ENCODE measurements around the gene LATS1. TPM values are rescaled to one million over a fixed set of nuclear protein-coding genes. Genes with fewer than 3 reads are reported as not detected.

Gene LATS1
- total and polyA plus RNA-seq, 5 donors from 2014 or later: 8.9 to 40.9 (median 12.4) TPM

GRCh38 chr6:149615805-149616204 lies 102.1 kb downstream of the LATS1 start:
- no peaks in the 10 kb centered on the region for H3K9me3 ChIP-seq (ENCODE audit: control insufficient read depth in 2 of 2, low read length in 2 of 2)
- Mint-ChIP-seq H3K4me3 (no peak overlapping the region), H3K27ac (no peak overlapping the region), H3K9me3 (peaks cover 0 to 7% (median 0%) of the 10 kb centered on the region in 7 donors), H3K36me3 (peaks cover 52% of the 10 kb centered on the region), H3K27me3 (no peaks in the 10 kb centered on the region), H3K4me1 (peaks cover 10 to 29% (median 21%) of the 10 kb centered on the region in 4 donors)
- H3K36me3 ChIP-seq (ENCODE audit: control insufficient read depth, insufficient read depth, low read length): peaks cover 25% of the 10 kb centered on the region
- H3K27ac ChIP-seq (ENCODE audit: insufficient read depth, low read length, poor library complexity, severe bottlenecking): no peak overlapping the region
- no peaks in the 10 kb centered on the region for H3K27me3 ChIP-seq (ENCODE audit: control insufficient read depth, insufficient read depth, low read length)
- DNase-seq: no peak
- ATAC-seq (ENCODE audit: low read depth in 2 of 2): no peak
- H3K4me3 ChIP-seq (ENCODE audit: low read depth, low read length): no peak overlapping the region
- no peaks in the 10 kb centered on the region for H3K4me1 ChIP-seq (ENCODE audit: control insufficient read depth, insufficient read depth, low read length, poor library complexity, severe bottlenecking)

DNA sequence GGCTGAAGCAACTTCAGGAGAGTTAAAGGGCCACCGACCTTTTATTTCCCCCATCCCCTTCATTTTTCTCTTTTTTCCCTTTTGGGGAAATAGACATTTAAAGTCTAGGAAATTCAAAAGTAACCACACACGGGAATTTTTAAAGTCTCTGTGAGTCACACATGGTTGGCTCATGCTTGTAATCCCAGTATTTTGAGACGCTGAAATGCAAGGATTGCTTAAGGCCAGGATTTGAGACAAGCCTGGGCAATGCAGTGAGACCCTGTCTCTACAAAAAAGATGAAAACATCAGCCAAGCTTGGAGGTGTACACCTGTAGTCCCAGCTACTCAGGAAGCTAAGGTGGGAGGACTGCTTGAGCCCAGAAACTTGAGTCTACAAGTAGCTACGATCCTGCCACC lies 103.6 kb downstream of the LATS1 start:
- Histone ChIP-seq H3K27ac (ENCODE audit: insufficient read depth, low read length, poor library complexity, severe bottlenecking) (no peak overlapping the region), H3K27me3 (ENCODE audit: control insufficient read depth, insufficient read depth, low read length) (no peaks in the 10 kb centered on the region), H3K4me3 (ENCODE audit: low read depth, low read length) (no peak overlapping the region), H3K9me3 (ENCODE audit: control insufficient read depth in 2 of 2, low read length in 2 of 2) (no peaks in the 10 kb centered on the region), H3K36me3 (ENCODE audit: control insufficient read depth, insufficient read depth, low read length) (peaks cover 23% of the 10 kb centered on the region), H3K4me1 (ENCODE audit: control insufficient read depth, insufficient read depth, low read length, poor library complexity, severe bottlenecking) (no peaks in the 10 kb centered on the region)
- no peak overlapping the region for H3K4me3 Mint-ChIP-seq
- H3K27me3 Mint-ChIP-seq: no peaks in the 10 kb centered on the region
- no peak for ATAC-seq (ENCODE audit: low read depth in 2 of 2)
- peaks cover 14 to 38% (median 24%) of the 10 kb centered on the region in 4 donors for H3K4me1 Mint-ChIP-seq
- H3K27ac Mint-ChIP-seq: no peak overlapping the region
- H3K36me3 Mint-ChIP-seq: peaks cover 44% of the 10 kb centered on the region
- no peak for DNase-seq
- H3K9me3 Mint-ChIP-seq: peaks cover 0 to 7% (median 0%) of the 10 kb centered on the region in 7 donors

DNA sequence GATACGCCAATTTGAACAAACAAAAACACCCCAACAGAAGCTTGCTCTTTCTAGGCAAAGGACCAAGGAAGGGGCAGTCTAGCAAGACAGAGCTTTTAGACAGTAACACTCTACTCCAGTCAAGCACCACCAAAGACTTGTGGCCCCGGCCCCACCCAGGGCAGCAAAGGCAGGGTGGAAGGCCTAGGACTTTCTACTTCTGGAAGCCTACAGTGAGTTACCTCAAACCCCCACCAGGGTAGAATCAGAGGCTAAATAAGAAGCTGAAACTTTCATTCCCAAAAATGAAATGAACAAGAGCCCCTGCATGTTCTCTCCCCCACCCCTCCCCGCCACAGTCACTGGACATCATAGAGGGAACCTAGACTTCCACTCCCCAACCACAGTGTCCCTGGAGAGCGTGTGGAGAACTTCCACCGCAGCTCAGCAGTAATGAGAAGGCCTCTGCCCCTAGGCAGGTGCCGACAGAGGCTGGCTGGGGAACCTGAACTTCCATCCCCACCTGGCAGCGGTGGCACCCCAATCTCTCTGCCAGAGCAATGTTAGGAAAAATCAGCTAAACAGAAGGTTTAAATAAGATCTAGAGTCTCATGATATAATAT lies 109.4 kb downstream of the LATS1 start:
- Histone ChIP-seq H3K4me3 (ENCODE audit: low read depth, low read length) (no peak overlapping the region), H3K4me1 (ENCODE audit: control insufficient read depth, insufficient read depth, low read length, poor library complexity, severe bottlenecking) (peaks cover 8% of the 10 kb centered on the region), H3K27ac (ENCODE audit: insufficient read depth, low read length, poor library complexity, severe bottlenecking) (no peak overlapping the region), H3K36me3 (ENCODE audit: control insufficient read depth, insufficient read depth, low read length) (peaks cover 7% of the 10 kb centered on the region), H3K27me3 (ENCODE audit: control insufficient read depth, insufficient read depth, low read length) (no peaks in the 10 kb centered on the region), H3K9me3 (ENCODE audit: control insufficient read depth in 2 of 2, low read length in 2 of 2) (no peaks in the 10 kb centered on the region)
- H3K36me3 Mint-ChIP-seq: peaks cover 27% of the 10 kb centered on the region
- peaks cover 12 to 30% (median 17%) of the 10 kb centered on the region in 4 donors for H3K4me1 Mint-ChIP-seq
- H3K27me3 Mint-ChIP-seq: no peaks in the 10 kb centered on the region
- DNase-seq: peak in 1 of 3 donors; percentile 27
- no peak for ATAC-seq (ENCODE audit: low read depth in 2 of 2)
- H3K4me3 Mint-ChIP-seq: peak overlapping the region in 2 of 4 donors; percentile 20 to 51
- peaks cover 0 to 7% (median 0%) of the 10 kb centered on the region in 7 donors for H3K9me3 Mint-ChIP-seq
- H3K27ac Mint-ChIP-seq: peak overlapping the region in 2 of 3 donors; percentile 24 to 78

Other genes starting within 250 kb of the LATS1 start
- gene ZC3H12D, start 233.1 kb downstream of the LATS1 start, total RNA-seq: 251 TPM
- gene ZC3H12D, start 233.1 kb downstream of the LATS1 start, polyA plus RNA-seq: 10 to 100 TPM in 1 of 4 donors, 1 to 10 TPM in 3; 7.1 to 10.3 (median 8.7) TPM
- 40.8 TPM for gene PPIL4, start 172.1 kb downstream of the LATS1 start, total RNA-seq
- gene PPIL4, start 172.1 kb downstream of the LATS1 start, polyA plus RNA-seq: 10 to 100 TPM; 10.0 to 13.3 (median 12.0) TPM
- gene GINM1, start 151.7 kb downstream of the LATS1 start, total RNA-seq: 29.1 TPM
- 10 to 100 TPM; 24.0 to 29.9 (median 26.4) TPM for gene GINM1, start 151.7 kb downstream of the LATS1 start, polyA plus RNA-seq
- 22.9 TPM for gene KATNA1, start 69.4 kb downstream of the LATS1 start, total RNA-seq
- gene KATNA1, start 69.4 kb downstream of the LATS1 start, polyA plus RNA-seq: 10 to 100 TPM; 26.3 to 35.5 (median 32.0) TPM
- gene NUP43, start 28.4 kb upstream of the LATS1 start, total RNA-seq: 22.4 TPM
- 10 to 100 TPM in 1 of 4 donors, 1 to 10 TPM in 3; 4.0 to 10.7 (median 5.6) TPM for gene NUP43, start 28.4 kb upstream of the LATS1 start, polyA plus RNA-seq
- gene PCMT1, start 31.6 kb upstream of the LATS1 start, total RNA-seq: 44.8 TPM
- gene PCMT1, start 31.6 kb upstream of the LATS1 start, polyA plus RNA-seq: 100 to 1,000 TPM; 166 to 228 (median 175) TPM
- gene LRP11, start 146.3 kb upstream of the LATS1 start, total RNA-seq: 0.49 TPM
- gene LRP11, start 146.3 kb upstream of the LATS1 start, polyA plus RNA-seq: 1 to 10 TPM in 2 of 4 donors, under 1 TPM in 2; 0.42 to 1.3 (median 0.93) TPM
- not detected for gene RAET1E, start 180.0 kb upstream of the LATS1 start, total RNA-seq
- gene RAET1E, start 180.0 kb upstream of the LATS1 start, polyA plus RNA-seq: not detected
- 0.76 TPM for gene RAET1G, start 205.0 kb upstream of the LATS1 start, total RNA-seq
- gene RAET1G, start 205.0 kb upstream of the LATS1 start, polyA plus RNA-seq: not detected
- gene ULBP2, start 223.9 kb upstream of the LATS1 start, total RNA-seq: 9.7 TPM
- gene ULBP2, start 223.9 kb upstream of the LATS1 start, polyA plus RNA-seq: under 1 TPM in 1 of 4 donors, not detected in 3; 0.13 TPM
- 0.64 TPM for gene ULBP1, start 245.8 kb upstream of the LATS1 start, total RNA-seq
- not detected for gene ULBP1, start 245.8 kb upstream of the LATS1 start, polyA plus RNA-seq